B cell (primary cell): Measurements from ENCODE around the gene APH1B. TPM values are rescaled to one million over a fixed set of nuclear protein-coding genes. Genes with fewer than 3 reads are reported as not detected.
A peak's percentile ranks its signal among the peaks of the same experiment; 100 is the strongest.

Experiments
- ATAC-seq: fragments of 200-7000 bp; cut with Tn5 transposase; one replicate; pipeline ENCODE4 v1.10.0; 2021; ENCODE audit warnings: low read depth, mild to moderate bottlenecking, moderate number of reproducible peaks, moderate library complexity
- CTCF ChIA-PET: fragments of 350-600 bp; sonication (Branson Sonifier 250); formaldehyde crosslinking; loops from one replicate; lab custom pipeline; 2021; ENCODE audit warnings: antibody characterized with exemption, inconsistent platforms; lab: Charles Lee
- POLR2A ChIA-PET: fragments of 350-600 bp; sonication (Branson Sonifier 250); formaldehyde crosslinking; loops from one replicate; lab custom pipeline; 2021; ENCODE audit warnings: antibody characterized with exemption; lab: Charles Lee
- DNase-seq: peaks from one replicate; pipeline ENCODE4 v3.0.0; 2013
- H2AFZ ChIP-seq: 2 replicates; pipeline ENCODE4 v1.6.1; 2012; ENCODE audit warnings: mild to moderate bottlenecking, low read depth, low read length; ENCODE audit not compliant: insufficient read depth, poor library complexity, severe bottlenecking
- H3K27ac ChIP-seq, 2 donors: 1 replicate in 1 of 2; 2 replicates in 1 of 2; pipeline ENCODE4 v1.5.1; 2012 to 2013; ENCODE audit warnings: low read length in 2 of 2, mild to moderate bottlenecking in 2 of 2, moderate library complexity in 1 of 2
- H3K27me3 ChIP-seq, 4 experiments: fragments of 200-600 bp in 1 of 4; sonication (generic) in 1 of 4; replicated peaks in 1 of 4; 1 replicate in 2 of 4; 2 replicates in 2 of 4; pipeline versions ENCODE4 v1.6.1 to v1.7.0; 2013 to 2016; ENCODE audit warnings: low read length in 3 of 4, mild to moderate bottlenecking in 2 of 4, mixed read lengths in 1 of 4, moderate library complexity in 1 of 4; ENCODE audit not compliant: insufficient read depth in 4 of 4, control insufficient read depth in 3 of 4; ENCODE audit errors: control extremely low read depth in 1 of 4
- H3K36me3 ChIP-seq, 2 experiments: replicated peaks in 1 of 2; 1 replicate in 1 of 2; 2 replicates in 1 of 2; pipeline versions ENCODE4 v1.6.1 to v1.7.1; 2013; ENCODE audit warnings: low read length in 1 of 2; ENCODE audit not compliant: insufficient read depth in 2 of 2, control insufficient read depth in 1 of 2; ENCODE audit errors: control extremely low read depth in 1 of 2, extremely low read depth in 1 of 2
- H3K4me1 ChIP-seq, 2 donors: fragments of 200-600 bp in 1 of 2; sonication (generic) in 1 of 2; 1 replicate in 1 of 2; 2 replicates in 1 of 2; pipeline versions ENCODE4 v1.5.1 to v1.6.1; 2013 to 2017; ENCODE audit warnings: low read length in 2 of 2; ENCODE audit not compliant: control insufficient read depth in 2 of 2, insufficient read depth in 2 of 2
- H3K4me2 ChIP-seq: replicated peaks from 2 replicates; pipeline ENCODE3; 2012; ENCODE audit warnings: mild to moderate bottlenecking, low read depth, low read length; ENCODE audit not compliant: poor library complexity, severe bottlenecking
- H3K4me3 ChIP-seq, 5 experiments: fragments of 200-600 bp in 1 of 5; sonication (generic) in 1 of 5; 1 replicate in 3 of 5; 2 replicates in 2 of 5; pipeline versions ENCODE4 v1.5.1 to v1.7.0; 2011 to 2016; ENCODE audit warnings: low read length in 4 of 5, mild to moderate bottlenecking in 4 of 5, low read depth in 2 of 5, control low read depth in 1 of 5, moderate library complexity in 1 of 5; ENCODE audit not compliant: insufficient read depth in 1 of 5; ENCODE audit errors: control extremely low read depth in 1 of 5, extremely low read depth in 1 of 5
- H3K79me2 ChIP-seq: fragments of 200-600 bp; sonication (generic); one replicate; pipeline ENCODE4 v1.6.0; 2016; ENCODE audit warnings: low read length; ENCODE audit not compliant: control insufficient read depth, insufficient read depth
- H3K9ac ChIP-seq: fragments of 200-600 bp; sonication (generic); 2 replicates; pipeline ENCODE4 v1.6.1; 2017; ENCODE audit warnings: mild to moderate bottlenecking, low read length, moderate library complexity
- H3K9me3 ChIP-seq, 3 donors: one replicate each; pipeline versions ENCODE4 v1.6.1 to v1.7.1; 2013; ENCODE audit warnings: low read length in 2 of 3; ENCODE audit not compliant: control insufficient read depth in 2 of 3, insufficient read depth in 1 of 3; ENCODE audit errors: control extremely low read depth in 1 of 3
- H4K20me1 ChIP-seq: 2 replicates; pipeline ENCODE4 v1.6.0; 2012; ENCODE audit warnings: mild to moderate bottlenecking, low read length; ENCODE audit not compliant: insufficient read depth, control insufficient read depth, poor library complexity, severe bottlenecking
- H3K27ac Mint-ChIP-seq: one replicate; pipeline ENCODE4 v1.8.0; 2021; ENCODE audit warnings: mixed read lengths
- H3K27me3 Mint-ChIP-seq: one replicate; pipeline ENCODE4 v1.8.0; 2021; ENCODE audit warnings: mixed read lengths
- H3K4me1 Mint-ChIP-seq: one replicate; pipeline ENCODE4 v1.8.0; 2021; ENCODE audit warnings: mixed read lengths
- H3K4me3 Mint-ChIP-seq: one replicate; pipeline ENCODE4 v1.8.0; 2021; ENCODE audit warnings: mixed read lengths
- H3K9me3 Mint-ChIP-seq: one replicate; pipeline ENCODE4 v1.8.0; 2022; ENCODE audit warnings: mixed read lengths; ENCODE audit not compliant: insufficient read depth
- CTCF ChIP-seq: fragments of 200-600 bp; IDR thresholded peaks from one replicate; pipeline ENCODE4 v1.8.0; 2022; ENCODE audit warnings: antibody characterized with exemption, mild to moderate bottlenecking
- EZH2 ChIP-seq: IDR thresholded peaks from 2 replicates; pipeline ENCODE4 v1.6.1; 2012; ENCODE audit warnings: borderline replicate concordance, low read depth, mild to moderate bottlenecking, moderate library complexity, low read length; ENCODE audit not compliant: insufficient read depth, poor library complexity, severe bottlenecking
- WGBS: methylation state at CpG from one replicate; pipeline ENCODE4 v1.1.5; 2013; ENCODE audit warnings: missing lambda C conversion rate; ENCODE audit not compliant: insufficient coverage; 5-methylcytosine and 5-hydroxymethylcytosine counted together
- intact Hi-C: fragments of 100-400 bp; cut with micrococcal nuclease; formaldehyde crosslinking; loops from one replicate; pipeline ENCODE4 v1.10.0; 2022
- polyA plus RNA-seq: library from polyadenylated mRNA; depleted of rRNA; stranded (reverse); fragments of >200 nt; gene quantifications from 2 replicates; pipeline ENCODE4 v1.2.3, GENCODE V29; 2012
- total RNA-seq, 2 donors: library from RNA; stranded (reverse); fragments of 120-200 nt in 1 of 2; gene quantifications; 1 replicate in 1 of 2; 2 replicates in 1 of 2; pipeline versions ENCODE4 v1.2.3 to v1.2.4, GENCODE V29; 2013 to 2022

Gene APH1B
- total and polyA plus RNA-seq, 2 donors (not counting 1 experiment from before 2014, with no cell fraction given), result 7.6 to 45.2 TPM

DNA sequence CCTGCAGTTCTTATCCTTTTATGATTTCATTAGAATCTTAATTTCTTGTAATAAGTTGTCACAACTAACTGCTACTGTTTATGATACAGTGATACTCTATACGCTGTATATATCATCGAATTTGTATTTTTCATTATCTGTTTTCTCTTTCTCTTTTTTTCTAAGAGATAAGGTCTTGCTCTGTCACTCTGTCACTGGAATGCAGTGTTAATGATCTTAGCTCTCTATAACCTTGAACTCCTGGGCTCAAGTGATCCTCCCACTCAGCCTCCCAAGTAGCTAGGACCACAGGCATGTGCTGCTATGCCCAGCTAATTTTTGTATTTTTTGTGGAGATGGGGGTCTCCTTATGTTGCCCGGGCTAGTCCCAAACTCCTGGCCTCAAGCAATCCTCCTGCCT is 14.8 kb downstream of the APH1B start:
- ATAC-seq (no peak), DNase-seq (no peak)
- no peak overlapping the region for H3K27ac ChIP-seq
- no peak overlapping the region for H2AFZ ChIP-seq
- H3K4me3 ChIP-seq, result no peak overlapping the region
- Mint-ChIP-seq H3K27me3 (no peaks in the 10 kb centered on the region), H3K4me1 (peaks cover 14% of the 10 kb centered on the region), H3K27ac (no peak overlapping the region), H3K9me3 (no peaks in the 10 kb centered on the region), H3K4me3 (no peak overlapping the region)
- H3K4me2 ChIP-seq, result no peak overlapping the region
- intact Hi-C loops, result no loop called here
- no peaks in the 10 kb centered on the region for H4K20me1 ChIP-seq
- CTCF ChIA-PET, result interaction anchor here (1.0 to 5.5 kb wide), 6 partner anchors 19 to 261 kb away, joined by 3 to 40 read pairs (median 4); no protein-coding TSS in a partner anchor
- no peaks in the 10 kb centered on the region for H3K79me2 ChIP-seq
- H3K9ac ChIP-seq, result no peak overlapping the region
- H3K36me3 ChIP-seq, result peaks cover under 1 to 15% of the 10 kb centered on the region in 2 experiments
- peaks cover 5 to 8% of the 10 kb centered on the region in 2 donors for H3K4me1 ChIP-seq
- POLR2A ChIA-PET, result interaction anchor here (1.1 kb wide), 1 partner anchor 14 kb away, joined by 3 read pairs; no protein-coding TSS in a partner anchor
- WGBS, result no CpG with 5 or more reads among the region's 3 CpGs
- H3K27me3 ChIP-seq, result no peaks in the 10 kb centered on the region
- TF ChIP-seq CTCF (no peak), EZH2 (no peak)
- no peaks in the 10 kb centered on the region for H3K9me3 ChIP-seq

- no peaks in the 10 kb centered on the region for H4K20me1 ChIP-seq
- CTCF ChIA-PET, result interaction anchor here (1.0 to 1.5 kb wide), 2 partner anchors 109 to 110 kb away, joined by 3 to 4 read pairs; no protein-coding TSS in a partner anchor
- H3K27ac ChIP-seq, result no peak overlapping the region
- Mint-ChIP-seq H3K27me3 (no peaks in the 10 kb centered on the region), H3K4me3 (no peak overlapping the region), H3K9me3 (no peaks in the 10 kb centered on the region), H3K4me1 (peaks cover 14% of the 10 kb centered on the region), H3K27ac (peak overlapping the region; percentile 32)
- TF ChIP-seq EZH2 (no peak), CTCF (no peak)
- ATAC-seq (peak; percentile 83), DNase-seq (peak; percentile 49)
- no peaks in the 10 kb centered on the region for H3K9me3 ChIP-seq
- no peaks in the 10 kb centered on the region for H3K79me2 ChIP-seq
- H3K9ac ChIP-seq, result no peak overlapping the region
- no peak overlapping the region for H3K4me3 ChIP-seq
- no peaks in the 10 kb centered on the region for H3K27me3 ChIP-seq
- POLR2A ChIA-PET, result interaction anchor here (1.1 kb wide), 1 partner anchor 15 kb away, joined by 3 read pairs; no protein-coding TSS in a partner anchor
- H3K36me3 ChIP-seq, result peaks cover 0 to 11% of the 10 kb centered on the region in 2 experiments
- 84% methylated on average over 2 of the region's 5 CpGs for WGBS
- H3K4me2 ChIP-seq, result no peak overlapping the region
- intact Hi-C loops, result no loop called here
- peaks cover 5 to 8% of the 10 kb centered on the region in 2 donors for H3K4me1 ChIP-seq
- no peak overlapping the region for H2AFZ ChIP-seq
These were observed 15.4 kb downstream of the APH1B start for GRCh38 chr15:63292771-63293170.
